ENCODE results near the gene GPATCH2. TPM values are rescaled to one million over a fixed set of nuclear protein-coding genes. Genes with fewer than 3 reads are reported as not detected.

GPATCH2 gene
- total RNA-seq, result 18.4 TPM

DNA sequence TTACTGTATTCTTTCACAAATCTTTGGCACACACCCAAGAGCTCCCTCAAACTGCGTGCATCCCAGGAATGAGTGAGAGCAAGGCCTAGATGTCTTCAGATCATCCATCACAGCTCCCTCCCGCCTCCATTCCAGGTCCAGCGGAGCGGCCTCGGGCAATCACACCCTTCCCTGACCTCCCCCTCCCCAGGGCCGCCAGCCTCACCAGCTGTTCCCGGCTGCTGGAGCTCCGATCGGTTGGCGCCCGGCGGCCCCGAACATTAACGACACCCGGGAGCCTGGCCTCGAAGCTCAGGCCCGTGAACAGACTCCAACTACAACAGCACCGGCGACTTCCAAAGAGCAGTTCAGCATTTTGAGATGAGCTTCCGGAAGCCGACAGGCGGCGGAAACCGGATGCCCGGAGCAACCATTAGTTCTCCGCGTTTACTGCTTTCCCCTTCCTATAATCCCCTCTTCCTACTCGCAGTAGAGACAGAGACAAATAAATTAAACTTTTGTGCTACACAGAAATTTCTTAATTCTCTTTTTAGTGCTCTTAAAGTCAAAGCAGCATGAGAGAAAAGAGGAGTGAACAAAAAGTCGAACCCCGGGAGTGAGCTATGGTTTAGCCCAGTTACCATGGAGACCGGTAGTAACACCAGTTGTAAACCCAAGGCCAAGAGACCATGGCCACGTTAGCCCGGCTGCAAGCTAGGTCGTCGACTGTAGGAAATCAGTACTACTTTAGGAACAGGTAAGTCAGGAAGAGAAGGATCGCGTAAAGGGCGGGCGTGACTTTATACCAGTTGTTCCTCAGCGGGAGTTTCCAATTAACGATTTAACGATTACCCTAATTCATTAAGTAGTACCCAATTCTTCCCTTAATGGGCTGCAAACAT is at the start of gene GPATCH2, which contains the start of gene SPATA17:
Gene GPATCH2, minus strand, starts transcription at position 380 of the 881 bp plus-strand sequence. Its CDS starts 119 bp downstream, at position 261.
Gene SPATA17, plus strand, starts transcription at position 634 of the 881 bp plus-strand sequence. Its CDS starts 35 bp downstream, at position 669.
- DNase-seq (ENCODE audit: low spot score) (peak; percentile 81), ATAC-seq (peak; percentile 98)
- intact Hi-C loops (cut with DNase I), result no loop called here

GRCh38 chr1:217674028-217674729 is 43.3 kb upstream of the GPATCH2 start:
- no peak for DNase-seq (ENCODE audit: low spot score)
- intact Hi-C loops (cut with DNase I), result no loop called here
- peak; percentile 42 for ATAC-seq

DNA sequence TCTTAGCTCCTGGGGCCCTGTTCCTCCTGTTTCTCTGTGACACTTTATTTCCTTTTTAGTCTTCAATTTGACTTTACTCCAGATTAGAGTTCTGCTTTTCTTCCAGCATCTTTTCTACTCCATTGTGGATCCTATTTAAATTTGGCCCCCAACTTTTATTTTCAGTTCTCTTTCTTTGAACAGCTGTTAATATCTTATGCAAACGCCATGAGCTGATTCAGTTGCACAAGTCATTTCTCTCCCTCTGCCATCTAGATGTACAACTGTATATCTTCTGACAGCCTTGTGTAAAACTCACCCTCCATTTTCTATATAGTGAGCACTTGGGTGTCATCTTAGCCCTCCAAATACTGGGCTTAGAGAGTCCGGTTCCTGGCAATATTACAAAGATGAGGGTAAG is 42.5 kb upstream of the GPATCH2 start:
- peak; percentile 48 for ATAC-seq
- intact Hi-C loops (cut with DNase I), result no loop called here

DNA sequence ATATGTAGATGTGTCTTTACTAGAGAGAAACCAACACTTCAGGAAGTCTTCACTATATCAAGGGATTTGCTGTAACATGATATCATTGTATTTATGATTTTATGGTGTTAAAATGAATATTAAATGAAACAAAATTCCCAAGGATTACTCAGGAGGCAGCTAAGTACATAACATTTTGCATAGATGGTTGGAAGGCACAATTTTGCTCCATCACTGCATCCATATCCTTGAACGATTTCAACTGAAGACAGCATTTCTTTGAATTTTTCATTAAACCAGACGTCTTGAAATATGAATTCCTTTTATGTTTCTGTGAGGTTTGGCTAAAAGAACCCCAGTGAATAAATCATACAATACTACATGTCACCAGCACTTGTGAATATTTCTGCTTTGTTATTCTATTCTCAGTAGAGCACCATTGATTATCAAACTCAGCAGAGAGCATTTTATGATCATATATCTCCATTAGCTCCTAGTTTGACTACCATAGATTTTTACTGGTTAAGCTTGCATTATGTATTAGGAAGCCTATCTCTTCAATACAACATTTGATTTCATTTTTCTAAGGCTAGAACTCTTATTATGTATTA is 37.6 kb upstream of the GPATCH2 start:
- DNase-seq (ENCODE audit: low spot score), result no peak
- ATAC-seq, result no peak
- intact Hi-C loops (cut with DNase I), result no loop called here

More for the DNA sequence above, 42.5 kb upstream of the GPATCH2 start:
- no peak for DNase-seq (ENCODE audit: low spot score)

DNA sequence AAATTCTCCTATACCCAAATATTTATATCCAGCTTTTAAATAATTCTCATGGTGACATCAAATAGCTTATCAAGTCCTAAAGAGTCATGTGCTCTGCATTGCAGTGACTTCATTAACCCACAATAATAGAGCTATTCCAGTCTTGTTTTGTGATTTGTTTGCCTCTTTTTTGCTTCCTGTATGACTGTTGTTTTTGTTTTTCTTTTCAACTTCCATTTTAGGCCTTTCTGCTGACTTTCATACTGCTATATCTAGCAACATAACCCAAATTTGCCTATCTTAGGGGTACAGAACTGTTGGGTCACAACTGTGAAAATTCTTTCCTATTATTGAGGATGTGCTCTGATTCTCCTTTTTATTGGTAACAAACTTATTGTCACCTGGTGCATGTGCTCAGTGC is 30.5 kb upstream of the GPATCH2 start:
- DNase-seq (ENCODE audit: low spot score) (no peak), ATAC-seq (no peak)
- intact Hi-C loops (cut with DNase I), result no loop called here

- no peak for ATAC-seq
- DNase-seq (ENCODE audit: low spot score), result no peak
- intact Hi-C loops (cut with DNase I), result no loop called here
These were observed 29.6 kb upstream of the GPATCH2 start for GRCh38 chr1:217660353-217661062.

DNA sequence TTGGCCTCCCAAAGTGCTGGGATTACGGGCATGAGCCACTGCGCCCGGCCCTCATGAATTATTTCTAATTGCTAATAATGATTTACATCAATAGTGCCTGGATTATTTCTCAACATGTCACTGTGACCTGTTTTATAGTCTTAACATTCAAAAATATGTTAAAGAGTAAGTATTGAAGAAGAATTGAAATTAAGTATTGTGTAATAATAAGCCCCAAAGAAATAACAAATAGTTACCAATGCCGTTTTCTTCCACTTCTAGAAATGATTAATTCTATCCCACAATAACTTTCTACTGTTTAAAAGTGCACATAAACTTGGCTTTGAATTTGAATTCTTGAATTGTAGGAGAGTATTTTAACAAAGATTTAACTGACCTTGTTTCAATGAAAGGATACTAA is 19.8 kb upstream of the GPATCH2 start:
- DNase-seq (ENCODE audit: low spot score), result no peak
- intact Hi-C loops (cut with DNase I), result no loop called here
- no peak for ATAC-seq

DNA sequence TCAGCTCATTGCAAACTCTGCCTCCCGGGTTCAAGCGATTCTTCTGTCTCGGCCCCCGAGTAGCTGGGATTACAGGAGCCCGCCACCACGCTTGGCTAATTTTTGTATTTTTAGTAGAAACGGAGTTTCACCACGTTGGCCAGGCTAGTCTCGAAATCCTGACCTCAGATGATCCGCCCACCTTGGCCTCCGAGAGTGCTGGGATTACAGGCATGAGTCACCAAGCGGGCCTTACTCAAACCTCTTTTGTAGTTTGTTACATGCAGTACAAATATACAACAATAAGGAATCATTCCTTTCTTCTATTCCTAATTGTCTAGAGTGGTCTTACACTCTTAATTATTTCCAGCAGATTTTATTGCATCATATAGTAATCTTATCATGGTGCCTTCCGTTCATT is 16.9 kb upstream of the GPATCH2 start:
- DNase-seq (ENCODE audit: low spot score) (no peak), ATAC-seq (no peak)
- intact Hi-C loops (cut with DNase I), result no loop called here

DNA sequence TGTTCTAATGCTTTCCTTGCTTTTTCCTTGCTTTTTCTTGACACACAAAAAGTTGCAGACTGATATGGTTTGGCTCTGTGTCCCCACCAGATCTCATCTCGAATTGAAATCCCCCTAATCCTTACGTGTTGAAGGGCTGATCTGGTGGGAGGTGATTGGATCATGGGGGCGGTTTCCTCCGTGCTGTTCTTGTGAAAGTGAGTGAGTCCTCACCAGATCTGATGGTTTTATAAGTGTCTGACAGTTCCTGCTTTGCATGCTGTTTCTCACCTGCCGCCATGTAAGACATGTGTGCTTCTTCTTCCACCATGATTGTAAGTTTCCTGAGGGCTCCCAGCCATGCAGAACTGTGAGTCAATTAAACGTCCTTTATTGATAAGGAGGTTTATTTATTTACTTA is 11.6 kb upstream of the GPATCH2 start:
- intact Hi-C loops (cut with DNase I), result no loop called here
- DNase-seq (ENCODE audit: low spot score), result no peak
- no peak for ATAC-seq

- intact Hi-C loops (cut with DNase I), result no loop called here
- DNase-seq (ENCODE audit: low spot score) (no peak), ATAC-seq (no peak)
These were observed 3.5 kb downstream of the GPATCH2 start for GRCh38 chr1:217627431-217627830.

- no peak for DNase-seq (ENCODE audit: low spot score)
These were observed 4.6 kb downstream of the GPATCH2 start for GRCh38 chr1:217626321-217626720.

DNA sequence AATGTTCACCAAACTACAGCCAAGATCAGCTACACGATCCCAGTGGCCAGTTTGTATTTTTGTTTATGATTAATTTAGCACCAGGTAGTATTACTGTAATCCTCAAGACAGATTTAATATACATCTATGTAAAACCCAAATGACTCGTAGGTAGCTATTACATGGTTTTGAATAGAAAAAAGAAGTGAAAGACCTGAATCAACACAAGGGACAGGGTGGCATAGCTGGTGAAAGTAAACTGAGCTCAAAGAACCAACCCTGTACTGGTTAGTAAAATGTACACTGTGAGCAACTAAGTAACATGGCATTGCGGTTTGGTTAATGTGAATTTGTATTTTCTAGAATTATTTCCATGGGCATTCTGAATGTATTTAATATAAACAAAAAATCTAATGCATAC is 8.8 kb downstream of the GPATCH2 start:
- intact Hi-C loops (cut with DNase I), result no loop called here
- ATAC-seq (no peak), DNase-seq (ENCODE audit: low spot score) (no peak)

More at GRCh38 chr1:217626321-217626720, 4.6 kb downstream of the GPATCH2 start:
- intact Hi-C loops (cut with DNase I), result no loop called here
- no peak for ATAC-seq

DNA sequence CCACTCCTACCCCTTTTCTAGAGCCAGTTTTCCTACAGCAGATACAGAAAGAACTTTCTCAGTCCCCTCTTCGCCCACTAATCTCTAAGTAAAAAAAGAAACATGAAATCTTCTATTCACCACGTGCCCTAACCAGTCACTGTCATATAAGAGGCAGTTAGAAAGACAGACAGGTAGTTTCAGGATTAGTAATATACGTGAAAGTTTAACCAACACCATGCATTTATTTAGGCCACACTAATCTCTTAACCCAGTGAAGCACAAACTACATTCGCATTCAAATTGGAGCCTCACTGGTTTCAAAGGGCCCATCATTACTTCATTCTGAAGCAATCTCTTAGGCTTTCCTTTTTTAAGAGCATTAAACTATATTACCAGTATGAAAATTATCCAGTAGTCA is 10.1 kb downstream of the GPATCH2 start:
- intact Hi-C loops (cut with DNase I), result no loop called here
- ATAC-seq (no peak), DNase-seq (ENCODE audit: low spot score) (no peak)

DNA sequence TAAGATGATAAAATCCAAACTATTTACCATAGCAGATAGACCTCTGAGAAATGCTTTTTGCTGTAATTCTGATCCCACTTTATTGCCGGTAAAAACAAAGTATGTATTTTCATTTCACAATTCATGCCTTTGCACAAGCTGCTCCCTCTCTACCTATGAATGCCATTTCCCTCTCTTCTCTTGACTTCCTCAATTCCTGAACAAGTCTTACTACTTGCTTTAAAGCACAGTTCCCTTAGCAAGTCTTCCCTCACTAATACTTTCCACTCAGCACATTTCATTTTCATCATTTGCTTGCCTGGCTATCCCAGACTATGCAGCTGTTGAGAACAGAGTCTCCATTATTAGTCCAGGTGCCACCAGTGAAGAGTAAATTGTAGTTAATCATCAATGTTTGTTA is 13.8 kb downstream of the GPATCH2 start:
- intact Hi-C loops (cut with DNase I), result no loop called here
- DNase-seq (ENCODE audit: low spot score) (no peak), ATAC-seq (no peak)

- DNase-seq (ENCODE audit: low spot score) (no peak), ATAC-seq (no peak)
- intact Hi-C loops (cut with DNase I), result no loop called here
These were observed 16.6 kb downstream of the GPATCH2 start for GRCh38 chr1:217614200-217614712.

- DNase-seq (ENCODE audit: low spot score) (no peak), ATAC-seq (no peak)
- intact Hi-C loops (cut with DNase I), result no loop called here
These were observed 25.5 kb downstream of the GPATCH2 start for GRCh38 chr1:217605390-217605789.

- no peak for ATAC-seq
- DNase-seq (ENCODE audit: low spot score), result no peak
- intact Hi-C loops (cut with DNase I), result no loop called here
These were observed 28.5 kb downstream of the GPATCH2 start for GRCh38 chr1:217602380-217602779.

GRCh38 chr1:217599154-217599553 is 31.7 kb downstream of the GPATCH2 start:
- intact Hi-C loops (cut with DNase I), result no loop called here
- DNase-seq (ENCODE audit: low spot score) (no peak), ATAC-seq (no peak)

DNA sequence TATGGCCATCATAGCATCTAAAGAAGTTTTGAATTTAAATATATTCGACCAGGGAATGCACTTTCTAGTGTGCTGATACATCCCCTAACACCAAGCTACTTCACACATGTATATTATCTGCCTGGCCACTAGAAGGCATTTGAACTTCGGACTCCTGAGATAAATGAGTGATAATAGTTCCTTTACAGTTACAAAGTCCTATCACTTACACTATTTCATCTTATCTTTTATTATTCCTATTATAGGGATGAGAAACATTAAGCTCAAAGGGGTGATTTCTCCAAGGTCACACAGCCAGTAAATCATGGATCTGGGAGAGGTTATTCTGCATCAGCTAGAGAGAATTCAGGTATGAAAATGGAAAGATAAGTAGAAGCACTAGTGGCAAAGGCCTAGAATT is 40.3 kb downstream of the GPATCH2 start:
- no peak for ATAC-seq
- intact Hi-C loops (cut with DNase I), result no loop called here
- DNase-seq (ENCODE audit: low spot score), result no peak

All from sciatic nerve (tissue), 2 donors.